ENCODE data around the gene NCR1. TPM values are rescaled to one million over a fixed set of nuclear protein-coding genes. Genes with fewer than 3 reads are reported as not detected.
"Not testable (repeated sequence)": the region's sequence is repeated elsewhere in the genome, so short reads cannot be mapped to it uniquely, and the experiment has no call there.

Gene NCR1
- total RNA-seq, 1 donor from 2014 or later = not detected

DNA sequence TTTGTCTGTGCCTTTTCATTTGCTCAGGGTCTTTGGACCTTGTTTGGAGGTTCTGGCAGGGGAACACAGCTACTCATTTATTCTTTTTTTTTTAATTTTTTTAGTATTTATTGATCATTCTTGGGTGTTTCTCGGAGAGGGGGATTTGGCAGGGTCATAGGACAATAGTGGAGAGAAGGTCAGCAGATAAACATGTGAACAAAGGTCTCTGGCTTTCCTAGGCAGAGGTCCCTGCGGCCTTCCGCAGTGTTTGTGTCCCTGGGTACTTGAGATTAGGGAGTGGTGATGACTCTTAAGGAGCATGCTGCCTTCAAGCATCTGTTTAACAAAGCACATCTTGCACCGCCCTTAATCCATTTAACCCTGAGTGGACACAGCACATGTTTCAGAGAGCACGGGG, 2.0 kb downstream of the NCR1 start:
- not testable (repeated sequence) for DNase-seq (ENCODE audit: low read depth)

DNA sequence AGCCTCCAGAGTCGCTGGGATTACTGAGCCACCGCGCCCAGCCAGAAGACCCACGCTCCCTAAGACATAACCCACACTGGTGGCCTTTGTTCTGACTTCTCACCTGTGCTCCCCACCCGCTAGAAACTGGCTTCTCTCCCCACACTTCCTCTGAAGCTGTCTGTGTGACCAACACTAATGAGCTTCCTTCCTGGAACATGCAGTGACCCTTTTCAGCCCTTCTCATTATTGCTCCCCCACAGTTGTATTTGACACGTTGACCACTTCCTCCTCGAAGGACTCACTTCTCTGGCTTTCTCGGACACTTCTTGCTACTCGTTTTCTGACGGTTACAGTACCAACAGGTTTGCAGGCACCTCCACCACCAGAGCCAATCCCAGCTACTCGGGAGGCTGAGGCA, 10.9 kb downstream of the NCR1 start:
- no peak for DNase-seq (ENCODE audit: low read depth)

DNA sequence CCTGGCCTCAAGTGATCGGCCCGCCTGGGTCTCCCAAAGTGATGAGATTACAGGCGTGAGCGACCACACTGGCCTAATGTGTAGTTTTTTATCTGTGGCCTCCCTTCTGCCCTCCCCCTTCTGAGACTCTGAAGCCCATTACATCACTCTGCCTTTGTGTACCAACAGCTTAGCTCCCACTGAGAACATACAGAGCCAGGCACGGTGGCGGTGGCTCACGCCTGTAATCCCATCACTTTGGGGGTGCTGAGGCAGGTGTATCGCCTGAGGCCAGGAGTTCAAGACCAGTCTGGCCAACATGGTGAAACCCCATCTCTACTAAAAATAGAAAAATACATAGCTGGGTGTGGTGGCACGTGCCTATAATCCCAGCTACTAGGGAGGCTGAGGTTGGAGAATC, 12.6 kb downstream of the NCR1 start:
- DNase-seq (ENCODE audit: low read depth) = no peak

DNA sequence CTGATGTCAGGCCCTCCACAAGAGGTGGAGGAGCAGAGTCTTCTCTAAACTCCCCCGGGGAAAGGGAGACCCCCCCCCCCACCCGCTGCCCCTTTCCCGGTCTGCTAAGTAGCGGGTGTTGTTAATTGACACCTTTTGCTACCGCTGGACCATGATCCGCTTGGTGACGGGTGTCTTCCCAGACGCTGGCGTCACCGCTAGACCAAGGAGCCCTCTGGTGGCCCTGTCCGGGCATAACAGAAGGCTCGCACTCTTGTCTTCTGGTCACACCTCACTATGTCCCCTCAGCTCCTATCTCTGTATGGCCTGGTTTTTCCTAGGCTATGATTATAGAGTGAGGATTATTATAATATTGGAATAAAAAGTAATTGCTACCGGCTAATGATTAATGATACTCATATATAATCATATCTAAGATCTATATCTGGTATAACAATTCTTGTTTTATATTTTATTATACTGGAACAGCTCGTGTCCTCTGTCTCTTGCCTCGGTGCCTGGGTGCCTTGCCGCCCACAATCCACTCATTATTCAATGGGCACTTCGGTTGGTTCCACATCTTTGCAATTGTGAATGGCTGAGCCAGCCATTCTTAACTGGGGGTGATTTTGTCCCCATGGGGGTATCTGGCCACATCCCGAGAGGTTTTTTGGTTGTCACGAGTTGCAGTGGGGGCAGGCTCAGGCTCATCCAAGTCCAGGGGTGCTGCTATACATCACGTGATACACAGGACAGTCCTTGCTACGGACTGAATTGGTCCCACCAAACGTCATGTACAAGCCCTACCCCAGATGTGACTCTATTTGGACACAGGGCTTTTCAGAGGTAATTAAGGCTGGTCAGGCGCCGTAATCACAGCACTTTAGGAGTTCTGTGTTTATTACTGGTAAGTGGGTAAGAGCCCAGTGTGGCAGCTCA, 14.0 kb downstream of the NCR1 start:
- DNase-seq (ENCODE audit: low read depth) = not testable (repeated sequence)

DNA sequence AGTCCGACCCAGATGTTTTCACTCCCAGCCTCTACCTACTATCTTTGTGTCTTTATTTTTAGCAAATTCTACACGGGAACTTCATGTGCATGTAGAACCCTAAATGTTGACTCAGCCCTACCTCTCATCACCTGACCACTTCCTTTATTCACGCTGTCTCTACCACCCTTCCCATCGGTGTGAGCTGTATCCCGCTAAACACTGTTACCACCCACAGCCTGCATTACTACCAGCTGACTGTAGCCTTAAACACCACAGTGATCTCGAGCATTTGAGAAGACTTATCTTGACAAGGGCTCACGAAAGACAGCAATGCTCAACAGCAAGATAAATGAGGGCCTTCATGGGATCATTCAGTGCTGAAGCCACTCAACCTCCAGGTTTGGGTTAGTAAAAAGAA, 15.1 kb downstream of the NCR1 start:
- no peak for DNase-seq (ENCODE audit: low read depth)

DNA sequence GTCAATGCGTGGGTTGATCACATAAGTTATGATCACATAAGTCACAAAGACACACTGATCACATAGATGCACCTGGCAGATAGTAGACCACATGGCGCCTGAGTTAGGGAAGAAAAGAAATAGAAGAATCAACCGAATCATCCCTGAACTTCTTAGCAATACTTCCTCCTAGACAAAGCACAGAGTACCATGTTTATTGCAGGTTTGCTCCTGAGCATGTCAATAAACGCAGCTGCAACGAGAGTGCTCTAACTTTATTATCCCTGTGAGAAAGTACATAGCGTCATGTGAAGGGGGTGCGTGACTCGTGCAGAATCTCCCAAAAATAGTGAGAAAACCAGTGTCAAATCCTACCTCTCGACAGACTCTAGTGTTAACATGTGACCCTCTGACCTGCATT, 17.3 kb downstream of the NCR1 start:
- no peak for DNase-seq (ENCODE audit: low read depth)

DNA sequence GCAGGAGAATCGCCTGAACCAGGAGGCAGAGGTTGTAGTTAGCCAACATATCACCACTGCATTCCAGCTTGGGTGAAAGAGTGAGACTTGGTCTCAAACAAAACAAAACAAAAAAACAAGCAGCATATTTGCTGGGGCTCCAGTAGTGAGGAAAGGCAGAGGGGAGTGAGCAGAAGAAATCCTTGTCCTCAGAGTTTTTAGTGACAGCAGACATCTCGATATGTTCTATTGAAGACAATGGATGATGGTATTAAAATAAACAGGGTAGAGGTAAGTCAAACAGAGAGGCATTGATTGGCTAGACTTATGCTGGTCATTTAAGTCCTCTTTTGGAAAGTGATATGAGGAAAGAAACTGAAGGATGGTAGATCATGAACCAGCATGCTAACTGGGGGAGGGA, 22.4 kb downstream of the NCR1 start:
- DNase-seq (ENCODE audit: low read depth) = peak; percentile 1

DNA sequence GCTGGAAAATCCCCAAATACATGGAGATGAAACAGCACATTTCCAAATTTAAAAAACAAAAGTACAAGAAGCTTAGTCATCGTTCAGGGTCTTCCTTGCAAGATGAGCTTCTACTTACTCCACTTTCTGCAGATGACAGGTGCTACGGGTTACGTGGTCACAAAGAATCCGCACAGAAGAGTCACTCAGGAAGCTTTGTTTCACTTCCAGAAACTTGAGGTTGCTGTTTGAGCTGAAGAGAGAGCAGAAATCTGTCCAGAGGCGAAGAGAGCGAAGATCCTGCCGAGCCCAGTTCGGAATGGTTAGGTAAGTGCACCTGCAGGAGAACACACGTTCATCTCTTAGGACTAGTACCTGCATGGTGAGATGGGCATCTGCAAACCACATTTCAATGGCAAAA, 32.0 kb downstream of the NCR1 start:
- no peak for DNase-seq (ENCODE audit: low read depth)

DNA sequence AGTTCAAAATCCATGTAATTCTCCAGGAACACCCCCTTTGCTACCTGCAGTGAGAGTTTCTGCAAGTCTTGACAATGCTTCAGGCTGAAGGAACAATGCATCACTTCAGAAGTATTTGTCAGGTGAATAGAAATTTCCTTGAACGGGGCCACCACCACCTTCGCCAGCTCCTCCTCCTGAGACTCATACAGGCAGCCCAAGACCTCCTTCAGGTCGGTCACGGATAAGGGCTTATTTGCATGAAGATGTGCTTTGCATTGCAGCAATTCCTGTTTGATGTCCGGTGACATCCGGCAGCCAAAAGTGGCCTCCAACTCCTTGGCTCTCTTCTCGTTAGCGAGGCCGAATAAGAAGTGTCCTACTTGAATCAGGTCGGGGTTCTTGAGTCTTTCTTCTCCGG, 33.0 kb downstream of the NCR1 start:
- DNase-seq (ENCODE audit: low read depth) = no peak

DNA sequence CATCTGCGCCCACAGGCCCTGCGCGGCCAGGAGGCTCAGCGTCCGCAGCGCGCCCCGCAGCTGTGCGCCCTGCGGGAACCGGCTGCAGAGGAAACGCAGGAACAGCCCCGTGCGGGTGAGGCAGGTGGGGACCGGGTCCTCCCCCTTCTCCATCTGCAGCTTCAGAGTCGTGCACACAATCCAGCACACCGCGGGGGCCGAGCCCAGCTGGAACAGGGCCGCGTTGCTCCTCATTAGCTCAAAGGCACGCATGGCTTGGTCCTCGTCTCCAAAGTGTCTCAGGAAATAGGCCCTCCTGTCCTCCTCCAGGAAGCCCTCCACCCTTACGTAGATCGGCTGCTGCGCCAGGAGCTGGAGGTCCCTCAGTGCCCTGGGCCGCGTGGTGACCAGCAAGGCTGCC, 33.6 kb downstream of the NCR1 start:
- DNase-seq (ENCODE audit: low read depth) = not testable (repeated sequence)

DNA sequence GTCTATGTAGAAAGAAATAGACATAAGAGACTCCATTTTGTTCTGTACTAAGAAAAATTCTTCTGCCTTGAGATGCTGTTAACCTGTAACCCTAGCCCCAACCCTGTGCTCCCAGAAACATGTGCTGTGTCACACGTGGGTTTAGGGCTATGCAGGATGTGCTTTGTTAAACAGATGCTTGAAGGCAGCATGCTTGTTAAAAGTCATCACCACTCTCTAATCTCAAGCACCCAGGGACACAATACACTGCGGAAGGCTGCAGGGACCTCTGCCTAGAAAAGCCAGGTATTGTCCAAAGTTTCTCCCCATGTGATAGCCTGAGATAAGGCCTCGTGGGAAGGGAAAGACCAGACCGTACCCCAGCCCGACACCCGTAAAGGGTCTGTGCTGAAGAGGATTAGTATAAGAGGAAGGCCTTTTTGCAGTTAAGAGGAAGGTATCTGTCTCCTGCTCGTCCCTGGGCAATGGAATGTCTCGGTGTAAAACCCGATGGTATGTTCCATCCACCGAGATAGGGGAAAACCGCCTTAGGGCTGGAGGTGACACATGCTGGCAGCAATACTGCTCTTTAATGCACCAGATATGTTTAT, 37.9 kb downstream of the NCR1 start:
- not testable (repeated sequence) for DNase-seq (ENCODE audit: low read depth)

DNA sequence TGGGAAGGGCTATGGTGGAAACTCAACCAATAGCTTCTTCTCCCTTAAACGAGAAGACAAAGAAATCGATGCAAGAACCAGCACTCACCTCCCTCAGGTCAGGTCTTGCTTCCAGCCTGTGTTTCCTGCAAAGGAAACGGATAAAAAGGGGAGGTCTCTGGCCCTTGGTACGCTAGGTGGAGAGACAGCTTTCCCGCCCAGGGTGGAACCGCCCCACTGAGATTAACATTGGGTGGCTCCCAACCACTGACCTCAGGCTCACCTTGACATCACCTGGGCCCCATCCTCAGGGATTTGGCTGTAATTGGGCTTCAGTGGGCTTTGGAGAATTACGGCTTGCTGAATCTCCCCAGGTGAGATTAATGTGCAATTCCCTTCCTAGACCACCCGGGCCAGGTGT, 41.4 kb downstream of the NCR1 start, which contains the start of gene NLRP7:
NLRP7 (minus strand) TSS at position 150 of the 400 bp plus-strand sequence.
- DNase-seq (ENCODE audit: low read depth) = no peak

DNA sequence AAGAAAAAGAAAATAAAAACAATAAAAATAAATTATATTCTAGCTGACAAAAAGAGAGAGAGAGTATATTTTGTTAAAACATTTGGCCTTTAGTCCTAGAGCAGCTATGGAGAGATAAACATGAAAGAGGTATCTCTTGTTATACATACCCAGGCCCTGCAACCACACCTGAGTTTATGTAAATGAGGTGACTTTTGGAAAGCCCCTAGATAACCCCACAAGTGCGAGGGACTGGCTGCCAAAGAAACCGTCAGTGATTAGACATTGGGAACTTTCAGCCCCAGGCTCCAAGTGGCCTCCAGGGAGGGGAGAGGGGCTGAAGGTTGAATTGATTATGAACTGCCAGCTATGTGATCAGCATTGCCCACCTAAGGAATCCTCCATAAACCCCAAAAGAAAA, 43.5 kb downstream of the NCR1 start:
- no peak for DNase-seq (ENCODE audit: low read depth)

DNA sequence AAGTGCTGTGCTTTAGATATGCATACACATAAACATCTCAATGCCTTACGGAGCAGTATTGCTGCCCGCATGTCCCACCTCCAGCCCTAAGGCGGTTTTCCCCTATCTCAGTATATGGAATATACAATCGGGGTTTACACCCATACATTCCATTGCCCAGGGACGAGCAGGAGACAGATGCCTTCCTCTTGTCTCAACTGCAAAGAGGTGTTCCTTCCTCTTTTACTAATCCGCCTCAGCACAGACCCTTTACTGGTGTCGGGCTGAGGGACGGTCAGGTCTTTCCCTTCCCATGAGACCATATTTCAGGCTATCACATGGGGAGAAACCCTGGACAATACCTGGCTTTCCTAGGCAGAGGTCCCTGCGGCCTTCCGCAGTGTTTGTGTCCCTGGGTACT, 44.6 kb downstream of the NCR1 start:
- not testable (repeated sequence) for DNase-seq (ENCODE audit: low read depth)

DNA sequence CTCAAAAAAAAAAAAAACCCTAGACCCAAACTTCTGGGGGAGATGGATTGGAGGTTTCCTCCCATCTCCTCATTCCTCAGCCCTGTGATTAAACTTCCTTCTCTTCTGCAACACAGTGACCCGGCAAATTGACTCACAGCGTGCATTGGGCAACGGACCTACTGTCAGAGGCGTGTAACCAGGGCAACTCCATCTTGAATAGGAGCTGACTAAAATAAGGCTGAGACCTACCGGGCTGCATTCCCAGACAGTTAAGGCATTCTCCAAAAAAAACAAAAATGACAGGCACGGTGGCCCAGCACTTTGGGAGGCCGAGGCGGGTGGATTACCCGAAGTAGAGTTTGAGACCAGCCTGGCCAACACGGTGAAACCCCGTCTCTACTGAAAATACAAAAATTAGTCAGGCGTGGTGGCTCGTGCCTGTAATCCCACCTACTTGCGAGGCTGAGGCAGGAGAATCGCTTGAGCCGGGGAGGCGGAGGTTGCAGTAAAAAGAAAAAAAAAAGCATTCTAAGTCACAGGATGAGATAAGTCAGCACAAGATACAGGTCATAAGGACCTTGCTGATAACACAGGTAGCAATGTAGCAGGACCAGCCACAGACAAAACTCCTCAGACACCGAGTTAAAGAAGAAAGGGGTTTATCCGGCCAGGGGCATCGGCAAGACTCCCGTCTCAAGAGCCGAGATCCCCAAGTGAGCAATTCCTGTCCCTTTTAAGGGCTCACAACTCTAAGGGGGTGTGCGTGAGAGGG, 46.8 kb downstream of the NCR1 start:
- DNase-seq (ENCODE audit: low read depth) = no peak

DNA sequence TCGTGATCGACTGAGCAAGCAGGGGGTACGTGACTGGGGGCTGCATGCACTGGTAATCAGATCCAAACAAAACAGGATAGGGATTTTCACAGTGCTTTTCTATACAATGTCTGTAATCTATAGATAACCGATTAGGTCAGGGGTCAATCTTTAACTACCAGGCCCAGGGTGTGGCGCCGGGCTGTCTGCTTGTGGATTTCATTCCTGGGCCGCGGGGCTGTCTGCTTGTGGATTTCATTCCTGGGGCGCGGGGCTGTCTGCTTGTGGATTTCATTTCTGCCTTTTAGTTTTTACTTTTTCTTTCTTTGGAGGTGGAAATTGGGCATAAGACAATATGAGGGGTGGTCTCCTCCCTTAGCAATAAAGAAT, 47.4 kb downstream of the NCR1 start:
- not testable (repeated sequence) for DNase-seq (ENCODE audit: low read depth)

DNA sequence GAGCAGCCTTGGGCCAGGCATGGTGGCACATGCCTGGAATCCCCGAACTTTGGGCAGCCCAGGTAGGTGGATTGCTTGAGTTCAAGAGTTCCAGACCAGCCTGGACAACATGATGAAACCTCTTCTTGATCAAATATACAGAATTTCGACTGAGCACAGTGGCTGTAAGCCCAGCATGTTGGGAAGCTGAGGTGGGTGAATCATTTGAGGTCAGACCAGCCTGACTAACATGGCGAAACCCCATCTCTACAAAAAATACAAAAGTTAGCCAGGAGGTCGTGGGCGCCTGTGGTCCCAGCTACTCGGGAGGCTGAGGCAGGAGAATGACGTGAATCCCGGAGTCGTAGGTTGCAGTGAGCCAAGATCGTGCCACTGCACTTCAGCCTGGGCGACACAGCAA, 49.4 kb downstream of the NCR1 start:
- DNase-seq (ENCODE audit: low read depth) = no peak

DNA sequence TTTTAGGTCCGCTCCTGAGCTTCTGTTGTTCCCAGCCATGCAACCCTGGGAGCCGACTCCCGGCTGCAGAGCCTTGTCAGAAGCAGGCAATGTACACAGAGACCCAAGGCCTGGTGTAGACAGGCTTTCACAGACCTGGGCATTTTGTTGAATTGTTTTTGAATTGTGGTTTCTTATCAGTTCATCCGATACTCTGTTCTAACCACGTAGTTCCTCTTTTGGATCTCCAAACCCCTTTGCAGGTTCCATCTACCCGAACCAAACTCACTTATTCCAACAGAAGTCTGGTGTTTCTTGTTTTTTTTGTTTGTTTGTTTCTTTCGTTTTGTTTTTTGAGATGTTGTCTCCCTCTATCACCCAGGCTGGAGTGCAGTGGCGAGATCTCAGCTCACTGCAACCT, 53.9 kb downstream of the NCR1 start:
- DNase-seq (ENCODE audit: low read depth) = no peak
